Islet precursor cell (in vitro differentiated cells): ENCODE measurements around the gene OGT.
"Not testable (repeated sequence)": the region's sequence is repeated elsewhere in the genome, so short reads cannot be mapped to it uniquely, and the experiment has no call there.

ENCODE experiments used
- DNase-seq: peaks from one replicate; pipeline ENCODE4 v3.0.0-alpha.2; 2018

OGT gene

GRCh38 chrX:71532753-71533425 lies at the start of gene OGT:
OGT (plus strand) TSS chrX:71533104; CDS start chrX:71533300, 196 bp downstream.
- peak; percentile 96 for DNase-seq

GRCh38 chrX:71487814-71488213 lies 45.1 kb upstream of the OGT start:
- no peak for DNase-seq

- DNase-seq = no peak
These were observed 43.4 kb upstream of the OGT start for GRCh38 chrX:71489540-71489939.

GRCh38 chrX:71492231-71493065 lies 40.5 kb upstream of the OGT start:
- no peak for DNase-seq

- DNase-seq = no peak
These were observed 39.7 kb upstream of the OGT start for GRCh38 chrX:71493111-71493613.

GRCh38 chrX:71495979-71496378 lies 36.9 kb upstream of the OGT start:
- DNase-seq = not testable (repeated sequence)

- no peak for DNase-seq
These were observed 36.4 kb upstream of the OGT start for GRCh38 chrX:71496476-71496875.

GRCh38 chrX:71502080-71502479 lies 30.8 kb upstream of the OGT start:
- DNase-seq = not testable (repeated sequence)

- no peak for DNase-seq
These were observed 28.6 kb upstream of the OGT start for GRCh38 chrX:71504346-71504745.

- no peak for DNase-seq
These were observed 23.6 kb upstream of the OGT start for GRCh38 chrX:71509289-71509688.

- DNase-seq = no peak
These were observed 22.7 kb upstream of the OGT start for GRCh38 chrX:71510161-71510560.

GRCh38 chrX:71513731-71514130 lies 19.2 kb upstream of the OGT start:
- not testable (repeated sequence) for DNase-seq

GRCh38 chrX:71514367-71515037 lies 18.4 kb upstream of the OGT start:
- DNase-seq = no peak

- DNase-seq = no peak
These were observed 17.9 kb upstream of the OGT start for GRCh38 chrX:71515038-71515396.

GRCh38 chrX:71525316-71525715 lies 7.6 kb upstream of the OGT start:
- DNase-seq = no peak

- no peak for DNase-seq
These were observed 689 bp upstream of the OGT start for GRCh38 chrX:71532078-71532752.

- no peak for DNase-seq
These were observed 579 bp downstream of the OGT start for GRCh38 chrX:71533516-71533850.

- DNase-seq = peak; percentile 57
These were observed 1.1 kb downstream of the OGT start for GRCh38 chrX:71533851-71534561.

GRCh38 chrX:71534773-71535544 lies 2.1 kb downstream of the OGT start:
- DNase-seq = no peak

- no peak for DNase-seq
These were observed 3.4 kb downstream of the OGT start for GRCh38 chrX:71536285-71536684.

GRCh38 chrX:71537743-71538142 lies 4.8 kb downstream of the OGT start:
- no peak for DNase-seq

- no peak for DNase-seq
These were observed 7.9 kb downstream of the OGT start for GRCh38 chrX:71540801-71541200.
